Suprapubic skin (tissue), 4 donors: ENCODE data around the gene CHD9. TPM values are rescaled to one million over a fixed set of nuclear protein-coding genes. Genes with fewer than 3 reads are reported as not detected.

Source experiments
- DNase-seq, 2 donors: peaks; one replicate each; pipeline ENCODE4 v3.0.0-alpha.2; 2019; ENCODE audit warnings: low spot score in 2 of 2
- H3K27ac ChIP-seq: fragments of 200-600 bp; sonication (generic); one replicate; pipeline ENCODE4 v1.5.1; 2019
- H3K27me3 ChIP-seq: fragments of 200-600 bp; sonication (generic); one replicate; pipeline ENCODE4 v1.5.1; 2019
- H3K36me3 ChIP-seq: fragments of 200-600 bp; sonication (generic); one replicate; pipeline ENCODE4 v1.5.1; 2019
- H3K4me1 ChIP-seq: fragments of 200-600 bp; sonication (generic); one replicate; pipeline ENCODE4 v1.5.1; 2019
- H3K4me3 ChIP-seq: fragments of 200-600 bp; sonication (generic); one replicate; pipeline ENCODE4 v1.5.1; 2019; ENCODE audit warnings: mild to moderate bottlenecking
- H3K9me3 ChIP-seq: fragments of 200-600 bp; sonication (generic); one replicate; pipeline ENCODE4 v1.5.1; 2019
- CTCF ChIP-seq, 2 donors: fragments of 200-600 bp in 1 of 2; fragments of 450-650 bp in 1 of 2; sonication (generic) in 1 of 2; IDR thresholded peaks; one replicate each; pipeline ENCODE4 v1.5.1; 2016 to 2019; ENCODE audit warnings: antibody characterized with exemption in 2 of 2, mild to moderate bottlenecking in 1 of 2, moderate library complexity in 1 of 2
- EP300 ChIP-seq: sonication (generic); formaldehyde crosslinking; IDR thresholded peaks from one replicate; pipeline ENCODE4 v1.6.1; 2017; ENCODE audit warnings: antibody characterized with exemption
- POLR2A ChIP-seq, 2 donors: fragments of 450-650 bp; IDR thresholded peaks; one replicate each; pipeline ENCODE4 v1.6.1; 2017; ENCODE audit warnings: antibody characterized with exemption in 2 of 2, mild to moderate bottlenecking in 2 of 2, moderate library complexity in 2 of 2
- POLR2AphosphoS5 ChIP-seq, 3 donors: sonication (generic); formaldehyde crosslinking; IDR thresholded peaks; one replicate each; pipeline ENCODE4 v1.6.1; 2017; ENCODE audit warnings: antibody characterized with exemption in 3 of 3
- WGBS: methylation state at CpG from one replicate; pipeline ENCODE4 v1.1.5; 2018; 5-methylcytosine and 5-hydroxymethylcytosine counted together
- total RNA-seq, 4 donors: library from RNA; depleted of rRNA; stranded (reverse); fragments of >200 nt; gene quantifications; one replicate each; pipeline ENCODE4 v1.1.0, GENCODE V29; 2016

Gene CHD9
- total RNA-seq, 4 donors from 2014 or later: 56.6 to 129 (median 70.4) TPM

DNA sequence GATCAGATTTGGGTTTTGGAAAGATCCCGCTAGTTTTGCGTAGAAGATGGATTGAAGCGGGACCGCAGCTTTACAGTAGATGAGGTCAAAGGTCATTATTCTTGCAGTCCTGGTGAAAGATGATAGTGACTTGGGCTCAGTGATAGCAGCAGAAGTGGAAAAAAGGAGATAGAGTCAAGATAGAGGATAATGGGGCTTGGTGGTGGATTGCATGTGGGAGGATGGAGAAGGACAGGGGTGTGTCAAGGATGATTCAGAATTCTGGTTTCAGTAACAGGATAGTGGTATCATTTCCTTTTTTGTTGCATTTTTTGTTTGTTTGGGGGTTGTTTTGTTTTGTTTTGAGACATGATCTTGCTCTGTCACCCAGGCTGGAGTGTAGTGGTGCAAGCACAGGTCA, 30.7 kb upstream of the CHD9 start:
- 95% methylated on average over 4 of the region's 4 CpGs for WGBS
- no peak for DNase-seq
- no peaks in the 10 kb centered on the region for H3K27me3 ChIP-seq
- H3K9me3 ChIP-seq: no peaks in the 10 kb centered on the region
- H3K4me1 ChIP-seq: no peaks in the 10 kb centered on the region
- no peak overlapping the region for H3K27ac ChIP-seq
- H3K36me3 ChIP-seq: no peaks in the 10 kb centered on the region
- no peak overlapping the region for H3K4me3 ChIP-seq
- no peak for TF ChIP-seq EP300
- no peak for TF ChIP-seq POLR2AphosphoS5 (IDR thresholded peaks at IDR 0.05)
- no peak for TF ChIP-seq POLR2A (IDR thresholded peaks at IDR 0.05)
- no peak for TF ChIP-seq CTCF (IDR thresholded peaks at IDR 0.05)

DNA sequence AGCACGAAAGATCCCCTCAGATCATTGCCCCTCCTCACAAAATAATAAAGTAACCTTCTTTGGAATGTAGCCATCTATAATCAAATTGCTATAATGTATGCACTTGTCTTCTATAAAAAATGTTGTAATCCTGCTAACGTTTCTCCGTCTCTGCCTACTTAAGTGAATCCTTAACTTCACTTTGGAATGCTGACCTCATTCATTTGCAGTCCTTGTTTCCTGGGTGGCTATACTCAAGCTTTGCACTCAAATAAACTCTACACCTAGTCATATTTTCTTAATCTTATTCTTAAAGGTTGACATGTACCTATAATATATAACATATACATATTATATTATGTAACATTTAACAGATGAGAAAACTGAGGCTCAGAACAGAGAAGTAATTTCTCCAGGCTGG, 24.8 kb upstream of the CHD9 start:
- H3K4me3 ChIP-seq: no peak overlapping the region
- no peaks in the 10 kb centered on the region for H3K27me3 ChIP-seq
- H3K9me3 ChIP-seq: no peaks in the 10 kb centered on the region
- peaks cover 22% of the 10 kb centered on the region for H3K4me1 ChIP-seq
- H3K36me3 ChIP-seq: no peaks in the 10 kb centered on the region
- no peak for DNase-seq
- WGBS: 69% methylated on average over 3 of the region's 3 CpGs
- no peak for TF ChIP-seq EP300
- TF ChIP-seq POLR2AphosphoS5 (IDR thresholded peaks at IDR 0.05): no peak
- no peak for TF ChIP-seq POLR2A (IDR thresholded peaks at IDR 0.05)
- TF ChIP-seq CTCF (IDR thresholded peaks at IDR 0.05): no peak
- H3K27ac ChIP-seq: no peak overlapping the region

- Histone ChIP-seq H3K4me1 (peaks cover 22% of the 10 kb centered on the region), H3K4me3 (no peak overlapping the region), H3K27ac (no peak overlapping the region), H3K36me3 (no peaks in the 10 kb centered on the region), H3K9me3 (no peaks in the 10 kb centered on the region), H3K27me3 (no peaks in the 10 kb centered on the region)
- WGBS: 53% methylated on average over 2 of the region's 2 CpGs
- no peak for DNase-seq
- TF ChIP-seq POLR2AphosphoS5 (IDR thresholded peaks at IDR 0.05): no peak
- no peak for TF ChIP-seq CTCF (IDR thresholded peaks at IDR 0.05)
- no peak for TF ChIP-seq POLR2A (IDR thresholded peaks at IDR 0.05)
- TF ChIP-seq EP300: no peak
These were observed 23.4 kb upstream of the CHD9 start for GRCh38 chr16:53031323-53031942.

GRCh38 chr16:53034306-53034705, 20.5 kb upstream of the CHD9 start:
- no peaks in the 10 kb centered on the region for H3K27me3 ChIP-seq
- H3K36me3 ChIP-seq: no peaks in the 10 kb centered on the region
- no peak overlapping the region for H3K27ac ChIP-seq
- no peaks in the 10 kb centered on the region for H3K9me3 ChIP-seq
- H3K4me1 ChIP-seq: peaks cover 22% of the 10 kb centered on the region
- TF ChIP-seq EP300: no peak
- TF ChIP-seq POLR2A (IDR thresholded peaks at IDR 0.05): no peak
- TF ChIP-seq POLR2AphosphoS5 (IDR thresholded peaks at IDR 0.05): no peak
- no peak for TF ChIP-seq CTCF (IDR thresholded peaks at IDR 0.05)
- 71% methylated on average over 6 of the region's 6 CpGs for WGBS
- H3K4me3 ChIP-seq: no peak overlapping the region
- DNase-seq: no peak

DNA sequence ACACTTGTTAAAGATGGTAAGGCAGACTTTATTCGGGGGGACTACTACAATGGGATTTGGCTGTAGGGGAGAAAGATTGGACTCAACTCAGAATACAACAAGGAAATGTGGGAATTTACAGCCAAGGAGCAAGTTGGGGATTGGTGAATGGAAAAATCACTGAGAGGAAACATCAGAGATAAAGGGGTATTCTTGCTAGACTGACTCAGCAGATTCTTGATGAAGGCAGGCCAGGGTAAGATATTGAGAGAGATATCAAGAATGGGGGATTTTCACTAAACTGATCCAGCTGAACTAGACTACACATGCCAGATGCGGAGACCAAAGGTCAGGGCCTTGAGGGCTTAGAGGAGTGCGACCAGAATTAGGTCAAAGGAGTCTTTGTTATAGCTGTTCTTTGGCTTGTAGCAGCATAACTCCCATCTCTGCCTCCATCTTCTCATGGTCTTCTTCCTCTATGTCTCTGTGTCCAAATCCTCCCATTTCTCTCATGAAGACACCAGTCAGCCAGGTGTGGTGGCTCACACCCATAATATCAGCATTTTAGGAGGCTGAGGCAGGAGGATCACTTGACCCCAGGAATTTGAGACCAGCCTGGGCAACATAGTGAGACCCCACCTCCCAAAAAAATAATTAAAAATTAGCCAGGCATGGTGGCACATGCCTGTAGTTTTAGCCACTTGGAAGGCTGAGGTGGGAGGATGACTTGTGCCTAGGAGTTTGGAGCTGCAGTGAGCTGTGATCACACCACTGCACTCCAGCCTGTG, 19.4 kb upstream of the CHD9 start:
- WGBS: 77% methylated on average over 3 of the region's 3 CpGs
- H3K36me3 ChIP-seq: no peaks in the 10 kb centered on the region
- H3K4me3 ChIP-seq: no peak overlapping the region
- no peak for DNase-seq
- peaks cover 23% of the 10 kb centered on the region for H3K4me1 ChIP-seq
- H3K9me3 ChIP-seq: no peaks in the 10 kb centered on the region
- H3K27ac ChIP-seq: no peak overlapping the region
- no peaks in the 10 kb centered on the region for H3K27me3 ChIP-seq
- TF ChIP-seq POLR2AphosphoS5 (IDR thresholded peaks at IDR 0.05): no peak
- no peak for TF ChIP-seq POLR2A (IDR thresholded peaks at IDR 0.05)
- no peak for TF ChIP-seq CTCF (IDR thresholded peaks at IDR 0.05)
- TF ChIP-seq EP300: no peak
